ENCODE results near the gene CYB5A.

CYB5A gene

DNA sequence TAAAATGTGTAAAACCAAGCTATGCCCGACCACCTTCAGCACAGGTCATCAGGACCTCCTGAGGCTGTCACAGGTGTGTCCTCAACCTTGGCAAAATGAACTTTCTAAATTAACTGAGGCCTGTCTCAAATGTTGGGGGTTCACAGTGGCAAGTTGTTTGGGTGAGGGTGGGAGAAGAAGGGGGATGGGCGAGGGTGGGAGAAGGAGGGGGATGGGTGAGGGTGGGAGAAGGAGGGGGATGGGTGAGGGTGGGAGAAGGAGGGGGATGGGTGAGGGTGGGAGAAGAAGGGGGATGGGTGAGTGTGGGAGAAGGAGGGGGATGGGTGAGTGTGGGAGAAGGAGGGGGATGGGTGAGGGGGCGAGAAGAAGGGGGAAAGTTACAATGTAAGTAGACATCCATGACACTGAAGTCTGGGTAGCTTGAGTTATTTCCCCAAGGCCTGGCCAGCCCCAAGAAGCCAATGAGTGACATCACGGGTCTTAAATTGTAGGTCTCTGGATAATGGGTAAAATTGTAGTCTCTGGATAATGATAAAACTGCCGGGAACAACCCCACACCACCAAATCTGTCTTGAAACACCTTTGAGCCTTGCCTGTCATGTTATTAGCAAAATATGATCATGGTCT is 87.1 kb downstream of the CYB5A start:
- DNase-seq (ENCODE audit: low spot score) = no peak

- no peak for DNase-seq (ENCODE audit: low spot score)
Measured at GRCh38 chr18:74203811-74204210, 88.0 kb downstream of the CYB5A start.

Measured in RKO (cell line).